Uterus (tissue), 4 donors: ENCODE measurements around the gene GAS1. TPM values are rescaled to one million over a fixed set of nuclear protein-coding genes. Genes with fewer than 3 reads are reported as not detected.
A peak's percentile ranks its signal among the peaks of the same experiment; 100 is the strongest.

Experiments
- DNase-seq, 2 donors: peaks; one replicate each; pipeline ENCODE4 v3.0.0-alpha.2; 2019 to 2020
- H3K27ac ChIP-seq, 2 donors: fragments of 200-600 bp; sonication (generic); 1 replicate in 1 of 2; 2 replicates in 1 of 2; pipeline ENCODE4 v1.5.1; 2016 to 2018
- H3K27me3 ChIP-seq, 2 donors: fragments of 200-600 bp; sonication (generic); one replicate each; pipeline ENCODE4 v1.5.1; 2018 to 2019; ENCODE audit warnings: control low read depth in 1 of 2
- H3K36me3 ChIP-seq, 2 donors: fragments of 200-600 bp; sonication (generic); one replicate each; pipeline ENCODE4 v1.5.1; 2019; ENCODE audit warnings: control low read depth in 1 of 2
- H3K4me1 ChIP-seq, 2 donors: fragments of 200-600 bp; sonication (generic); one replicate each; pipeline ENCODE4 v1.5.1; 2018 to 2019; ENCODE audit warnings: control low read depth in 1 of 2
- H3K4me3 ChIP-seq, 2 donors: fragments of 200-600 bp; sonication (generic); 1 replicate in 1 of 2; 2 replicates in 1 of 2; pipeline ENCODE4 v1.5.1; 2018 to 2019; ENCODE audit warnings: mild to moderate bottlenecking in 1 of 2
- H3K9me3 ChIP-seq, 2 donors: fragments of 200-600 bp; sonication (generic); one replicate each; pipeline ENCODE4 v1.5.1; 2019; ENCODE audit warnings: control low read depth in 1 of 2
- POLR2A ChIP-seq, 2 donors: fragments of 450-650 bp; IDR thresholded peaks; one replicate each; pipeline ENCODE4 v1.6.1; 2016; ENCODE audit warnings: antibody characterized with exemption in 2 of 2, mild to moderate bottlenecking in 1 of 2, moderate library complexity in 1 of 2
- intact Hi-C: fragments of 100-400 bp; cut with DNase I; formaldehyde crosslinking; loops from one replicate; pipeline ENCODE4 v1.15.1; 2023; ENCODE audit warnings: low total_unique reads
- total RNA-seq, 4 donors: library from RNA; depleted of rRNA in 3 of 4; stranded (reverse); fragments of >200 nt in 3 of 4; gene quantifications; one replicate each; pipeline versions ENCODE4 v1.1.0 to v1.2.4, GENCODE V29; 2014 to 2023
- TF ChIP-seq, protein P1 (sequence below), 4 experiments: fragments of 200-600 bp in 2 of 4; fragments of 450-650 bp in 2 of 4; sonication (generic) in 2 of 4; IDR thresholded peaks; one replicate each; pipeline ENCODE4 v1.5.1; 2016 to 2019; ENCODE audit warnings: antibody characterized with exemption in 4 of 4, mild to moderate bottlenecking in 2 of 4, moderate library complexity in 1 of 4
- donor health status: DM: yes; HTN: yes; CAD: no.

The GAS1 gene
- total RNA-seq, 4 donors from 2014 or later, result 81.6 to 281 (median 172) TPM

DNA sequence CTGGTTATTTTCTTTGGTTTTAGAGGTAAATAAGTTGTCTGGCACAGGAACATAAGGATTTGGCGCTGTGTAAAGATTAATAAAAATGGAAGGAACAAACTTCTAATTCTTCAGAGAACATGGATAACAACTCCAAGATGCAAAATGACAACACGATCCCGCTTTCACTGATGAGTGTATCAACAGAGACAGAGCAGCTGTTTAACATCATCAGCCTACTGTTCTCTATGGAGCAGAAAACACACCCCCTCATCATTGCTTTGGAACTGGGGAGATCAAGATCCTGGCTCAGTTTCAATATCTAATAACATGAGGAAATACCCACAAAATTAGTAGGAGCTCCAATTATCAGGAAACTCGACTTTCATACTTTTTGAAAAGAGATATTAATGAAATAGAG lies 8.3 kb upstream of the GAS1 start:
- intact Hi-C loops, result no loop called here
- no peak for DNase-seq

DNA sequence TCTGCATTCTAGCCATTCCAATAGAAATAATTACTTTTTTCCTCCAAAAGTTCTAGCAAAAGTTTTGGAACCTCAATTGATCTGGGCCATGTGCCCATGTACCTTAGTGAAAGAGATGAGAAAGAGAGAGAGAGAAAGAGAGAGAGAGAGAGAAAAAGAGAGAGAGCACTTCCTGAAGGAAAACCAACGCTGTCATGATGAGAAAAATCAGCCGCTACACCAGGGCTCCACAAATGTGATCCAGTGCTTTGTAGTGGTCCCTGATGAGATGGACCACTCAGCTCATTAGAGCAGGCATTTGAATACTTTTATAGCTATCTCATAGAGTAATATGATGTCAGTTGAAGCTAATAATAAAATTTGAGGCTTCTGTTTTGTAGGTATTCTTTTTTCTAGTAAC lies 7.7 kb upstream of the GAS1 start:
- Histone ChIP-seq H3K27me3 (no peaks in the 10 kb centered on the region), H3K9me3 (no peaks in the 10 kb centered on the region), H3K4me1 (no peaks in the 10 kb centered on the region), H3K27ac (no peak overlapping the region), H3K4me3 (no peak overlapping the region), H3K36me3 (no peaks in the 10 kb centered on the region)
- TF ChIP-seq, protein P1, sequence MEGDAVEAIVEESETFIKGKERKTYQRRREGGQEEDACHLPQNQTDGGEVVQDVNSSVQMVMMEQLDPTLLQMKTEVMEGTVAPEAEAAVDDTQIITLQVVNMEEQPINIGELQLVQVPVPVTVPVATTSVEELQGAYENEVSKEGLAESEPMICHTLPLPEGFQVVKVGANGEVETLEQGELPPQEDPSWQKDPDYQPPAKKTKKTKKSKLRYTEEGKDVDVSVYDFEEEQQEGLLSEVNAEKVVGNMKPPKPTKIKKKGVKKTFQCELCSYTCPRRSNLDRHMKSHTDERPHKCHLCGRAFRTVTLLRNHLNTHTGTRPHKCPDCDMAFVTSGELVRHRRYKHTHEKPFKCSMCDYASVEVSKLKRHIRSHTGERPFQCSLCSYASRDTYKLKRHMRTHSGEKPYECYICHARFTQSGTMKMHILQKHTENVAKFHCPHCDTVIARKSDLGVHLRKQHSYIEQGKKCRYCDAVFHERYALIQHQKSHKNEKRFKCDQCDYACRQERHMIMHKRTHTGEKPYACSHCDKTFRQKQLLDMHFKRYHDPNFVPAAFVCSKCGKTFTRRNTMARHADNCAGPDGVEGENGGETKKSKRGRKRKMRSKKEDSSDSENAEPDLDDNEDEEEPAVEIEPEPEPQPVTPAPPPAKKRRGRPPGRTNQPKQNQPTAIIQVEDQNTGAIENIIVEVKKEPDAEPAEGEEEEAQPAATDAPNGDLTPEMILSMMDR (IDR thresholded peaks at IDR 0.05), result no peak
- no peak for TF ChIP-seq POLR2A (IDR thresholded peaks at IDR 0.05)
- intact Hi-C loops, result no loop called here
- no peak for DNase-seq

More for the DNA sequence above, 8.3 kb upstream of the GAS1 start:
- no peak overlapping the region for H3K4me3 ChIP-seq
- H3K27me3 ChIP-seq, result no peaks in the 10 kb centered on the region
- H3K36me3 ChIP-seq, result no peaks in the 10 kb centered on the region
- no peak for TF ChIP-seq POLR2A (IDR thresholded peaks at IDR 0.05)
- TF ChIP-seq, protein P1 (IDR thresholded peaks at IDR 0.05), result no peak
- H3K9me3 ChIP-seq, result no peaks in the 10 kb centered on the region
- H3K4me1 ChIP-seq, result no peaks in the 10 kb centered on the region
- H3K27ac ChIP-seq, result no peak overlapping the region

DNA sequence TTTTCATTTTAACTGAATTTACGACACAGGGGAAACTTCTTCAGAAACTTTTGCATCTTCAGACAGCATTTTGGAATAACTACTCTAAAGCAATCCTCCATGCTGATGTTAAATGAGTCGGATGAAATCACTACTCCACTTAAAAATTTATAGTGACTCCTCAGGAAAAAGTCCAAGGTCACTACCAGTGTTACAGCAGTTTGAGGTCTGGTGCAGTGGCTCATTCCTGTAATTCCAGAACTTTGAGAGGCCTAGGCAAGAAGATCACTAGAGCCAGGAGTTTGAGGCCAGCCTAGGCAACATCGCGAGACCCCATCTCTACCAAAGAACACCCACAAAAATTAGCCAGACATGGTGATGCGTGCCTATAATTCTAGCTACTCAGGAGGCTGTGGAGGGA lies 5.9 kb upstream of the GAS1 start:
- H3K9me3 ChIP-seq, result no peaks in the 10 kb centered on the region
- DNase-seq, result no peak
- H3K27ac ChIP-seq, result no peak overlapping the region
- H3K4me3 ChIP-seq, result no peak overlapping the region
- TF ChIP-seq, protein P1 (IDR thresholded peaks at IDR 0.05), result no peak
- TF ChIP-seq POLR2A (IDR thresholded peaks at IDR 0.05), result no peak
- intact Hi-C loops, result loop anchor here (5.0 kb wide), 1 partner anchor 174 kb away; no protein-coding TSS in a partner anchor
- no peaks in the 10 kb centered on the region for H3K4me1 ChIP-seq
- H3K36me3 ChIP-seq, result no peaks in the 10 kb centered on the region
- no peaks in the 10 kb centered on the region for H3K27me3 ChIP-seq

DNA sequence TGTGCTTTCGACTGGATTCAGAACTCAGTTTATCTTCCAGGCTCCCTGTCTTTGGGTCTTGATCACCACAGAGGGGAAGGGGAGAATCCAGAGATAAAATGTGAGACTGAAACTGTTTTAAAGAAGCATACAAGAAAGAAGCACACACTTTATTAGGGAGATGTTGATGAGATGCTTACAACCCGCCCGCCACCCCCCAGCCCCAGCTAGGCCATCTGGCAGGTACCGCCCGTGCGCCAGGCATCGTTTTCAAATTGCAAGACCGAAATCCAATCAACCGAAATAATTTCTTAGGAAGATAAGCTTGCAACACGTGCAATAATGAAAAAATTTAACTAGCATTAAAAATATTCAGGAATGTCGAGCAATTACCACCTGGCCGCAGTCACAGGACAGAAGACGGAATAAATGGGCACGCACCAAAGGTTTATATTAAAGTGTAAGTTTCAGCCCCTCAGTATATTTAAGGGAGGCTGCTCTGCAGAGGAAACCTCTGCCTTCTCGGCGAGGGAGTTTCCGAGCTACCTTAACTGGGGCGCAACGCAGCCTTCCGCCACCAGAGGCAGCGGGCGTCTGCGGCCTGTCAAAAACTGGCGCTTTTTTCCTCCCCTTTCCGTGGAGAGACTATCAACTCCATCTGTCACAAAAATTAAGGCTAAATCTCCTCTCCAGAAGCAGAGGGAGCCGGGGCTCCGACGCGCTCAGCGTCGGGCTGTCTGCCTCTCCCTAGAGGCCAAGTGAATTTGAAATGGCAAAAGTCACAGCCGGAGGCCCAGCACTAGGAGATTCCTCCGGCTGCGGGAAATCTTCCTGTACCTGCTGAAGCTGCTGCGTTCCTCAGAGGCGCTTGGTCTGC lies 996 bp upstream of the GAS1 start:
- no peaks in the 10 kb centered on the region for H3K9me3 ChIP-seq
- H3K4me1 ChIP-seq, result no peaks in the 10 kb centered on the region
- no peaks in the 10 kb centered on the region for H3K27me3 ChIP-seq
- peak overlapping the region; percentile 57 to 93 for H3K4me3 ChIP-seq
- intact Hi-C loops, result loop anchor here (5.0 kb wide), 2 partner anchors 374 to 461 kb away; no protein-coding TSS in a partner anchor
- peak; percentile 83 to 87 for DNase-seq
- TF ChIP-seq, protein P1 (IDR thresholded peaks at IDR 0.05), result peak; percentile 70 to 98 (median 87)
- peak in 1 of 2 donors; percentile 45 for TF ChIP-seq POLR2A (IDR thresholded peaks at IDR 0.05)
- no peaks in the 10 kb centered on the region for H3K36me3 ChIP-seq
- H3K27ac ChIP-seq, result peak overlapping the region; percentile 93 to 96
